Hematopoietic multipotent progenitor cell treated with erythropoietin and hydrocortisone succinate and interleukin-3 and kit ligand, for 8 days (in vitro differentiated cells): ENCODE results near the gene CRPPA.
"Not testable (repeated sequence)": the region's sequence is repeated elsewhere in the genome, so short reads cannot be mapped to it uniquely, and the experiment has no call there.

Source experiments
- DNase-seq: peaks from one replicate; pipeline ENCODE4 v3.0.0-alpha.2; 2015

CRPPA gene

GRCh38 chr7:16421333-16422102, at the start of gene CRPPA:
CRPPA (minus strand) TSS chr7:16421538; CDS start chr7:16421322, 216 bp downstream.
- DNase-seq, result peak; percentile 61

DNA sequence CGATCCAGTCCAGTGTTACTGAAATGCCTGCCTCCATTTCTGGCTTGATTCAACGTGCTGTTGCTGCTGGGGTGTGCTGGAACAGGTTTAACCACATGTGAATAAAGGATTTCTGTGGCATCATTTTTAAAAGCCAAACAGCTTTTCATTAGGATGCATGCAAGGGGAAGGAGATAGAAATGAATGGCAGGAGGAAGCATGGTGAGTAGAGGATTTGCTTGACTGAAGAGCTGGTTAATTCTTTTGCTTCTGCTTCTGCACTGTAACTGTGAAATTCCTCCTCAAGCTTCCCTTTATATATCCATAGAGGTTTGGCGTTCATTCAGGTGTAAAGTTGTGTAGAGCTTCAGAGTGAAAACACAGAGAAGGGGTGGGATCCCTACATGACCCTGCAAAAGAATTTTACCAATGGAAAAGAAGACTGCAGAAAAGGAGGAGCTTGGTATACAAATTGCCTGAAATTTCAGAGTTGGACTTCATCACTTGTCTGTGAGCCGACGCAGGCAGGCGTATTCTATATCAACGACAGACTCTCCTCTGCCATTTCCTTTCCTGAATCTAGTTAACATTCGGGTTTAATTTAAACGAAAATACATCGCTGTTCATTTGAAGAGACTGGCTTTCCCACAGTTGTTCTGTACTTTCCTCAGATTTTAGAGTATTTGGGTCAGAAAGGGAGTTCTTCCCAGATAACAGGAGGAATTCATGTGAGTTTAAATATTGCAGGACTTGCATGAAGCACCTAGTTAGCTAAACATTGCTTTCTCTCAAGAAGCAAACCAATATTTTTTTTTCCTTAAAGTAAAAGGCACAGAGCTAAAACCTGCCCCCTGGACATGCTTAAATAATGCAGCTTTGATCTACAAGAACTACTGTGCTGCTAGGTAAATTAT, 44.4 kb upstream of the CRPPA start, which contains the start of gene SOSTDC1:
Gene SOSTDC1 (minus strand): TSS at position 270 of the 893 bp plus-strand sequence. CDS start 70 bp downstream, at position 200.
- no peak for DNase-seq

DNA sequence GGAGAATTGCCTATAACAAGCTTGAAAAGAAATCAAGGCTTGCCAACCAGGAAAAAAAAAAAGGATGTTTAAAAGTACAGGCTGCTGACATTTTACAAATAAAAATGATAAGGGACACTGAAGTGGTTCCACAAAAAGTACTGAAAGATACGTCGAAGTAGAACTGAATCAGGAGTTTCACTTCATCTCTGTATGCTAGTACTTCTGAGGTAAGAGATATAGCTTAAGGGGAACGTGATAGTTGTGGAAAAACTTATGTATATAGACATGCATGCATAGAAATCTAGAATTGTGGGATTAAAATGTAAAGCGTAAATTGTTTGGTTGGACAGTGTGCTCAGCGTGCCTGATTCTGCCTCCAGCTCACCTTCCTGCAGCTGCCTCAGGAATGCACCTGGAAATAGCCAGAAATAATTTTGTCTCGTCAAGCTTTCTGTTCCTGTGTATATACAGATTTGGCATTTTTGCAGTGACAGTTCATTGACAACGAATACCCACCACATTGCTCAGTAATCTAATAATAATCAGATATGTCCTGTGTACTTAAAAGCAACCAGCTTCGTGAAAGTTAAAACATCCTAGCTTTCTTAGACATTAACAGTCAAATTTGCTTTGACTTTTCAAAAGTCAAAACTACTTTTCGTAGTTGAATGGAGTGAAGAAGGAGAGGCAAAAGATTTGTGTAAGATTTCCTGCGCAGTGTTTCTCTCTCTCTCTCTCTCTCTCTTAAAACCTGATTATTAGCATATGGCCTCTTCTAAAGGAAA, 42.8 kb upstream of the CRPPA start:
- no peak for DNase-seq

GRCh38 chr7:16463520-16463919, 42.2 kb upstream of the CRPPA start:
- DNase-seq, result no peak

DNA sequence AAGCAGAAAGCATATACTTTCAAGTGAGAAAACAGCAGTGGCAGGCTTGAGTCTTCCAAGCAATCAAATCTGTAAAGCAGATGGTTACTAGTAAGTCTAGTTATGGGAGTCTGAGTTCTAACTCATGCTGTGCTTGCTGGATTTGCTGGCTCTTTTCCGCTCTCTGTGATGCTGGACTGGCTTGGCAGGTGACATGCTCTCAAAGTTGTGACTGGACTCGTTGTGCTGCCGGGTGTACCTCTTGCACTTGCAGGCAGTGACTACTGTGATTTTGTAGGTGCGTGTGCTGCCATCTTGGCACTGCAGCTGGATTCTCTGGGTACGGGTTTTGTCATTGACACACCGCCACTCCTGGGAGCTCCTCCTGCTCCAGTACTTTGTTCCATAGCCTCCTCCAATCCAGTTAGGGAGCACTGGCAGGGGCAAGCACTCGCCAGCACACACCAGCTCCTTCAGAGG, 41.1 kb upstream of the CRPPA start:
- DNase-seq, result no peak

GRCh38 chr7:16460789-16461493, 39.6 kb upstream of the CRPPA start:
- no peak for DNase-seq

GRCh38 chr7:16456303-16456702, 35.0 kb upstream of the CRPPA start:
- DNase-seq, result not testable (repeated sequence)

- DNase-seq, result no peak
Measured at GRCh38 chr7:16455591-16455990, 34.3 kb upstream of the CRPPA start.

- no peak for DNase-seq
Measured at GRCh38 chr7:16450366-16450765, 29.0 kb upstream of the CRPPA start.

GRCh38 chr7:16447876-16448275, 26.5 kb upstream of the CRPPA start:
- DNase-seq, result no peak

GRCh38 chr7:16446508-16446907, 25.2 kb upstream of the CRPPA start:
- no peak for DNase-seq

DNA sequence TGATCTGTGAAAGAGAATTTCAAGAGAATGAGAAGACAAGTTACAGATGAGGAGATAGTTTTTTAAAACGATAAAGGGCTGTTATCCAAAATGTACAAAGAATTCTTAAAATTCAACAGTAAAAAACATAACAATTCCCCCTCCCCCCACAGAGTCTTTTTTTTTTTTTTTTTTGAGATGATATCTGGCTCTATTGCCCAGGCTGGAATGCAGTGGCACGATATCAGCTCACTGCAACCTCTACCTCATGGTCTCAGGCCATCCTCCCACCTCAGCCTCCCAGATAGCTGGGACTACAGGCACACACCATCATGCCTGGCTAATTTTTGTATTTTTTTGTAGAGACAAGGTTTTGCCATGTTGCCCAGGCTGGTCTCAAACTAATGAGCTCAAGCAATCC, 22.5 kb upstream of the CRPPA start:
- not testable (repeated sequence) for DNase-seq

DNA sequence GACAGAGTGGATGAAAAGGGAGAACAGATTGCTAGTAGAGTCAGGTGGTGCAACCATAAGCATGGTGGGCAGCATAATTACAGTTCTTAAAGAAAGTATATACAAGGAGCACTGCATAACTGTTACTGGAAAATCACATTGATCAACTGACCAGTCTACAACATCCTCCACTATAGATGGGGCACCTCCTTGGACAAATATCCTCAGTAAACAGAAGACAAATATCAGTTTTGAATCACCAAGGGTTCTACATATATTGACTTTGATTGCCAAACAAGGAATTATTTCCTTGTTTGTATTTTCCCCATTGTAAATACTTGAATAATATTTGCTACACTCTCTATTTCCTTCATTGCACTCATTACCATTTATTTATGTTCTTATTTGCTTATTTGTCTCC, 17.6 kb upstream of the CRPPA start:
- DNase-seq, result no peak

GRCh38 chr7:16436306-16436705, 15.0 kb upstream of the CRPPA start:
- no peak for DNase-seq

GRCh38 chr7:16433568-16434122, 12.3 kb upstream of the CRPPA start:
- no peak for DNase-seq

- DNase-seq, result no peak
Measured at GRCh38 chr7:16432425-16432731, 11.0 kb upstream of the CRPPA start.

DNA sequence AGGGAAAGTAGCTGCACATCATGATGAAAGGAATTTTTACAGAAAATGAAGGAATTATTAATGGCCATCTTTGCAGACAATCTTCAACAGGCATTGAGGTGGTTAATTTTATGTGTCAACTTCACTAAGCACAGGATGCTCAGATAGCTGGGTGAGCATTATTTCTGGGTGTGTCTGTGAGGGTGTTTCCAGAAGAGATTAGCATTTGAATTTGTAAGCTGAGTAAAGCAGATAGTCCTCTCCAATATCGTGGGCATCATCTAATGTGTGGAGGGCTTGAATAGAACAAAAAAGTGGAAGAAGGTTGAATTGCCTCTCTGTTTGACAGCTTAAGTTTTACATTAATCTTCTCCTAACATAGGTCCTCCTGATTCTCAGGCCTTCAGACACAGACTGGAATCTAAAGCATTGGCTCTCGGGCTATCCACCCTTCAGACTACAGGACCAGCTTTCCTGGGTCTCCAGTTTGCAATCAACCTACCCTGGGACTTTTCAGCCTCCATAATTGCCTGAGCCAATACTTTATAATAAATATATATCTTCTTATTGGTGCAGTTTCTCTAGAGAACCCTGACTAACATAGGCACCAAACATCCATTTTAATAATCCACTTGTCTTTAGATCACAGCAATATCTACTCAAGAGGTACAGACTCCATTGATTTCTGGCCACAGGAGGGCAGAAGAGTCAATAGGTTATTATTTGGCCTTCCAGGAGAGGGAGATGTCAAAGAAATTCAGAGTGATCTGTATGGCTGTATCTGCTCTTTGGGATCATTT, 10.5 kb upstream of the CRPPA start:
- peak; percentile 75 for DNase-seq

GRCh38 chr7:16430133-16430532, 8.8 kb upstream of the CRPPA start:
- no peak for DNase-seq

GRCh38 chr7:16428672-16429071, 7.3 kb upstream of the CRPPA start:
- no peak for DNase-seq

DNA sequence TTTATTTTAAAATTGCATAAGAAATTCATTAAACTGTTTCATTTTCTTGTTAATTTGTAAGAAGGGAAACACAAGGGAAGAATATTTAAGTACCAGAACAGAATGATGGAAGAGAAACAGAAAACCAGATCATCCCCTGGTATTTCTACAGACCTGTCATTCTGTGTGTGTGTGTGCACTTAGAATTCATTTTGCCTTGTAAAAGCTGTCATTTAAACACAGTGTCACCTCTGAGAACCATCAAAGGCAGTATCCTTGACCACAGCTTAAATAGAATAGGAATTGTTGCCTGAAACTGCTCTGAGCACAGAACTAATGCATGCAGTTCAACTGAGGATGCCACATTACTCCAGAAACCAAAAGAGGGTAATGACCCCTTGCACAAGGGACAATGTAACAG, 6.8 kb upstream of the CRPPA start:
- DNase-seq, result no peak

DNA sequence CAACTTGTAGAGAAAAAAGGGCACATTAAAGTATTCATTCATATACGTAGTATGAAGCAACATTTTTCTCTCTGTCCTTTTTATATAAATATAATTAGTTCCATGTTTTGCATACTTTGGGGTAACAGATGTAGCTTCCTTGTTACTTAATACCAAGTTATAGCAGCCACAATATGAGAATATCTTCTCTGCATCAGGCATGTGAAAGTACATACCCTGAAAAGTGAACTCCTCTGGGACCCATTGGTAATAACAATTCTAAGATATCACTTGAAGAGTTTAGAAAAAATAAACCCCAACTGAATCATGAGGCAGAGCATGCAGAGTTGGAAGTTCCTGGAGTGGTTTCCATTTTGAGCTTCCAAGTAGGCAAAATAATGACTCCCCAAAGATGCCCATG, 2.4 kb upstream of the CRPPA start:
- no peak for DNase-seq
